Measurements from ENCODE around the gene FLYWCH2. TPM values are rescaled to one million over a fixed set of nuclear protein-coding genes. Genes with fewer than 3 reads are reported as not detected.

Gene FLYWCH2
- total and polyA plus RNA-seq, 9 of the 15 experiments (the other 6 are each of a cell fraction or from before 2014, with no cell fraction given) = 0.70 to 55.5 (median 7.6) TPM

GRCh38 chr16:2924901-2925755, 42.1 kb downstream of the FLYWCH2 start:
- Histone ChIP-seq H3K9ac (ENCODE audit: insufficient read depth in 1 of 2, low read depth in 2 of 2, low read length in 2 of 2) (peak overlapping the region in 1 of 2 experiments; percentile 70; a peak in 2 of 4 replicates), H3K36me3 (ENCODE audit: control insufficient read depth, insufficient read depth, low read length) (peaks cover 18% of the 10 kb centered on the region; the same call in 1 of the 3 replicates), H3K4me1 (replicated peaks in 1 of 2; ENCODE audit: control insufficient read depth in 2 of 2, insufficient read depth in 2 of 2, low read length in 2 of 2) (peaks cover 3 to 18% of the 10 kb centered on the region in 2 experiments; a peak in 3 of 5 replicates), H3K79me2 (ENCODE audit: control insufficient read depth, insufficient read depth, low read length) (no peaks in the 10 kb centered on the region), H3K9me1 (ENCODE audit: control insufficient read depth, insufficient read depth, low read length) (no peaks in the 10 kb centered on the region), H2AFZ (ENCODE audit: low read depth, low read length) (no peak overlapping the region), H3K27me3 (ENCODE audit: control insufficient read depth in 2 of 2, insufficient read depth in 2 of 2, low read length in 2 of 2) (no peaks in the 10 kb centered on the region), H3K9me3 (replicated peaks; ENCODE audit: control insufficient read depth, insufficient read depth, low read depth, low read length) (no peaks in the 10 kb centered on the region), H3K4me3 (no peak overlapping the region), H3K27ac (ENCODE audit: extremely low read depth, low read depth, low read length) (no peak overlapping the region), H3K4me2 (ENCODE audit: insufficient read depth, low read length) (no peak overlapping the region), H4K20me1 (replicated peaks; ENCODE audit: control insufficient read depth, insufficient read depth, low read length) (no peaks in the 10 kb centered on the region)
- in situ Hi-C loops (cut with MboI) (loop anchor here (5.0 kb wide), 1 partner anchor 88 kb away; no protein-coding TSS in a partner anchor), intact Hi-C loops (cut with micrococcal nuclease) (loop anchor here (5.0 kb wide), 1 partner anchor 57 kb away; the partner anchor contains the start of gene PKMYT1)
- 86% methylated on average over 16 of the region's 42 CpGs for WGBS (ENCODE audit: insufficient coverage, low coverage, missing lambda C conversion rate)
- ATAC-seq = no peak
- no peak for FAIRE-seq
- POLR2A ChIA-PET = interaction anchor here (0.6 kb wide), 2 partner anchors 25 to 110 kb away, joined by 3 to 4 read pairs; no protein-coding TSS in a partner anchor
- CTCF ChIA-PET (ENCODE audit: low intra/inter-chr PET ratio) = no interaction called here
- TF ChIP-seq XRCC4 (IDR thresholded peaks at IDR 0.05; ENCODE audit: extremely low read depth, insufficient read depth, insufficient read length) (no peak), MNT (conservative IDR thresholded peaks at IDR 0.05) (no peak), THAP7 (CRISPR knock-in tag; IDR thresholded peaks at IDR 0.05) (no peak), KLF6 (CRISPR knock-in tag; IDR thresholded peaks at IDR 0.05; ENCODE audit: borderline replicate concordance) (no peak), ARID1B (IDR thresholded peaks at IDR 0.05) (no peak), E2F1 (CRISPR knock-in tag; IDR thresholded peaks at IDR 0.05) (no peak), ILK (tag; IDR thresholded peaks at IDR 0.05; ENCODE audit: borderline replicate concordance, low read depth) (no peak), E2F4 (CRISPR knock-in tag; IDR thresholded peaks at IDR 0.05; ENCODE audit: low read depth) (no peak), FIP1L1 (IDR thresholded peaks at IDR 0.05; ENCODE audit: low read depth, low read length, poor library complexity, severe bottlenecking) (no peak), PYGO2 (tag; IDR thresholded peaks at IDR 0.05) (no peak), HMBOX1 (IDR thresholded peaks at IDR 0.05) (no peak), EGR1 (conservative IDR thresholded peaks at IDR 0.05) (no peak)
- no TSS peak for BruUV-seq (replicated peaks)
- no peak for DNase-seq (ENCODE audit: extremely low read depth in 1 of 4, low spot score in 3 of 4)
